Transverse colon (tissue), 4 donors: Measurements from ENCODE around the gene ZNF544. TPM values are rescaled to one million over a fixed set of nuclear protein-coding genes. Genes with fewer than 3 reads are reported as not detected.
"Not testable (repeated sequence)": the region's sequence is repeated elsewhere in the genome, so short reads cannot be mapped to it uniquely, and the experiment has no call there.

Experiments
- DNase-seq: peaks from one replicate; pipeline ENCODE4 v3.0.0-alpha.2; 2019
- H3K27ac ChIP-seq, 4 donors: fragments of 200-600 bp; sonication (generic); 2 replicates each; pipeline ENCODE4 v1.5.1; 2016 to 2018; ENCODE audit warnings: inconsistent platforms in 4 of 4
- H3K27me3 ChIP-seq: fragments of 200-600 bp; sonication (generic); 2 replicates; pipeline ENCODE4 v1.5.1; 2017; ENCODE audit warnings: inconsistent platforms
- H3K36me3 ChIP-seq, 4 donors: fragments of 200-600 bp; sonication (generic); 2 replicates each; pipeline ENCODE4 v1.5.1; 2017 to 2019; ENCODE audit warnings: inconsistent platforms in 4 of 4
- H3K4me1 ChIP-seq, 4 donors: fragments of 200-600 bp; sonication (generic); 2 replicates each; pipeline ENCODE4 v1.5.1; 2017 to 2020; ENCODE audit warnings: inconsistent platforms in 4 of 4
- H3K4me3 ChIP-seq, 4 donors: fragments of 200-600 bp; sonication (generic); 1 replicate in 1 of 4; 2 replicates in 3 of 4; pipeline versions ENCODE4 v1.5.1 to v1.6.1; 2017 to 2019; ENCODE audit warnings: inconsistent platforms in 4 of 4
- H3K9me3 ChIP-seq, 2 donors: fragments of 200-600 bp; sonication (generic); 2 replicates each; pipeline ENCODE4 v1.5.1; 2017 to 2019; ENCODE audit warnings: inconsistent platforms in 2 of 2
- CTCF ChIP-seq, 5 experiments: fragments of 200-600 bp in 3 of 5; fragments of 450-650 bp in 2 of 5; sonication (generic) in 3 of 5; IDR thresholded peaks; 1 replicate in 2 of 5; 2 replicates in 3 of 5; pipeline ENCODE4 v1.5.1; 2016 to 2017; ENCODE audit warnings: antibody characterized with exemption in 5 of 5, inconsistent platforms in 3 of 5, mild to moderate bottlenecking in 2 of 5, moderate library complexity in 1 of 5
- EP300 ChIP-seq: sonication (generic); formaldehyde crosslinking; IDR thresholded peaks from one replicate; pipeline ENCODE4 v1.6.1; 2017; ENCODE audit warnings: antibody characterized with exemption, low read depth
- POLR2A ChIP-seq: fragments of 450-650 bp; IDR thresholded peaks from one replicate; pipeline ENCODE4 v1.6.1; 2016; ENCODE audit warnings: antibody characterized with exemption, mild to moderate bottlenecking, moderate library complexity
- POLR2AphosphoS5 ChIP-seq, 3 donors: sonication (generic); formaldehyde crosslinking; IDR thresholded peaks; one replicate each; pipeline ENCODE4 v1.6.1; 2016; ENCODE audit warnings: antibody characterized with exemption in 3 of 3
- WGBS, 2 donors: methylation state at CpG; one replicate each; pipeline ENCODE4 v1.1.5; 2018; ENCODE audit warnings: low coverage in 1 of 2; 5-methylcytosine and 5-hydroxymethylcytosine counted together
- in situ Hi-C, 4 donors: fragments of 200-750 bp; cut with MboI; loops; one replicate each; pipeline versions ENCODE4 v1.15.0 to v1.15.1; 2017; ENCODE audit warnings: low sequenced_read_pairs in 3 of 4, low pct_ligation_motif_present in 1 of 4, low pct_unique_long_range_greater_than_20kb in 1 of 4
- intact Hi-C: fragments of 100-400 bp; cut with DNase I; formaldehyde crosslinking; loops from one replicate; pipeline ENCODE4 v1.15.1; 2023; ENCODE audit warnings: low total_unique reads
- total RNA-seq, 4 donors: library from RNA; depleted of rRNA; stranded (reverse); fragments of >200 nt; gene quantifications; one replicate each; pipeline ENCODE4 v1.1.0, GENCODE V29; 2016

The ZNF544 gene
- total RNA-seq, 4 donors from 2014 or later, result 8.6 to 62.3 (median 25.1) TPM

DNA sequence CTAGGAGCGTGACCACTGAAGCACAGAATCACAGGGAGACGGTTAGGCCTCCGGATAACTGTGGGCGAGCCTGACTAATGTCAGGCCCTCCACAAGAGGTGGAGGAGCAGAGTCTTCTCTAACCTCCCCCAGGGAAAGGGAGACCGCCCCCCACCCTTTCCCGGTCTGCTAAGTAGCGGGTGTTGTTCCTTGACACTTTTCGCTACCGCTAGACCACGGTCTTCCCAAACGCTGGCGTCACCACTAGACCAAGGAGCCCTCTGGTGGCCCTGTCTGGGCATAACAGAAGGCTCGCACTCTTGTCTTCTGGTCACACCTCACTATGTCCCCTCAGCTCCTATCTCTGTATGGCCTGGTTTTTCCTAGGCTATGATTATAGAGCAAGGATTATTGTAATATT, 82.0 kb downstream of the ZNF544 start:
- TF ChIP-seq CTCF (IDR thresholded peaks at IDR 0.05), result peak in 4 of 5 experiments; percentile 15 to 35 (median 27)
- DNase-seq, H3K4me3 ChIP-seq, intact Hi-C loops, H3K9me3 ChIP-seq, in situ Hi-C loops, H3K27me3 ChIP-seq, H3K27ac ChIP-seq: not testable (repeated sequence)
- Histone ChIP-seq H3K36me3 (peaks cover 0 to 42% (median 18%) of the 10 kb centered on the region in 4 donors), H3K4me1 (peaks cover 9 to 11% (median 9%) of the 10 kb centered on the region in 4 donors)
- WGBS, 2 donors, result 61 to 78% methylated on average over 5 to 13 of the region's 13 CpGs

GRCh38 chr19:58311345-58311865, 82.7 kb downstream of the ZNF544 start:
- Histone ChIP-seq H3K27ac (no peak overlapping the region), H3K4me1 (peaks cover 1 to 4% (median 2%) of the 10 kb centered on the region in 4 donors), H3K4me3 (no peak overlapping the region), H3K9me3 (no peaks in the 10 kb centered on the region), H3K27me3 (no peaks in the 10 kb centered on the region), H3K36me3 (peaks cover 0 to 42% (median 18%) of the 10 kb centered on the region in 4 donors)
- no peak for DNase-seq
- intact Hi-C loops, result no loop called here
- in situ Hi-C loops, result no loop called here
- TF ChIP-seq POLR2A, result no peak
- no peak for TF ChIP-seq POLR2AphosphoS5 (IDR thresholded peaks at IDR 0.05)
- no peak for TF ChIP-seq EP300
- no peak for TF ChIP-seq CTCF (IDR thresholded peaks at IDR 0.05)
- 92 to 100% methylated on average over 5 to 7 of the region's 7 CpGs for WGBS, 2 donors

Other genes starting within 250 kb of the ZNF544 start
- 10 to 100 TPM; 13.7 to 27.7 (median 16.2) TPM for gene ZNF606, start 226.1 kb upstream of the ZNF544 start, total RNA-seq
- gene ZSCAN1, start 194.9 kb upstream of the ZNF544 start, total RNA-seq, result not detected
- gene ZNF135, start 169.6 kb upstream of the ZNF544 start, total RNA-seq, result 10 to 100 TPM in 1 of 4 donors, 1 to 10 TPM in 3; 1.6 to 20.9 (median 2.1) TPM
- 10 to 100 TPM; 30.4 to 50.0 (median 42.8) TPM for gene ZSCAN18, start 130.7 kb upstream of the ZNF544 start, total RNA-seq
- 1 to 10 TPM in 3 of 4 donors, under 1 TPM in 1; 0.60 to 5.5 (median 4.0) TPM for gene ZNF329, start 78.1 kb upstream of the ZNF544 start, total RNA-seq
- gene ZNF274, start 45.9 kb upstream of the ZNF544 start, total RNA-seq, result 10 to 100 TPM; 12.5 to 30.8 (median 19.0) TPM
- gene ZNF8, start 50.0 kb downstream of the ZNF544 start, total RNA-seq, result 1 to 10 TPM; 4.6 to 6.6 (median 6.3) TPM
- gene ERVK3-1, start 76.5 kb downstream of the ZNF544 start, total RNA-seq, result 10 to 100 TPM; 13.3 to 58.9 (median 36.2) TPM
- 10 to 100 TPM in 1 of 4 donors, 1 to 10 TPM in 3; 3.0 to 11.6 (median 3.3) TPM for gene ZSCAN22, start 98.1 kb downstream of the ZNF544 start, total RNA-seq
- 10 to 100 TPM in 1 of 4 donors, 1 to 10 TPM in 1, under 1 TPM in 1, not detected in 1; 0.60 to 25.1 (median 3.7) TPM for gene A1BG, start 124.6 kb downstream of the ZNF544 start, total RNA-seq
- 10 to 100 TPM in 1 of 4 donors, 1 to 10 TPM in 3; 1.3 to 19.3 (median 4.2) TPM for gene ZNF497, start 133.8 kb downstream of the ZNF544 start, total RNA-seq
- gene ZNF837, start 152.1 kb downstream of the ZNF544 start, total RNA-seq, result 10 to 100 TPM in 1 of 4 donors, 1 to 10 TPM in 3; 3.7 to 10.7 (median 6.1) TPM
- gene RPS5, start 158.4 kb downstream of the ZNF544 start, total RNA-seq, result 1,000 to 10,000 TPM in 1 of 4 donors, 100 to 1,000 TPM in 3; 513 to 1,129 (median 743) TPM
- gene RNF225, start 166.7 kb downstream of the ZNF544 start, total RNA-seq, result not detected
- 1 to 10 TPM; 3.4 to 8.3 (median 7.3) TPM for gene ZNF584, start 179.7 kb downstream of the ZNF544 start, total RNA-seq
- gene ZNF132, start 211.2 kb downstream of the ZNF544 start, total RNA-seq, result 1 to 10 TPM; 3.0 to 5.1 (median 3.5) TPM
- 10 to 100 TPM in 1 of 4 donors, 1 to 10 TPM in 3; 3.0 to 10.6 (median 6.3) TPM for gene ZNF324B, start 222.7 kb downstream of the ZNF544 start, total RNA-seq
- gene ZNF324, start 238.2 kb downstream of the ZNF544 start, total RNA-seq, result 10 to 100 TPM in 3 of 4 donors, 1 to 10 TPM in 1; 9.4 to 27.5 (median 24.5) TPM
- 10 to 100 TPM in 3 of 4 donors, 1 to 10 TPM in 1; 2.8 to 54.6 (median 18.1) TPM for gene ZNF446, start 247.4 kb downstream of the ZNF544 start, total RNA-seq